Right lobe of liver (tissue), 6 donors: ENCODE results near the gene ZNF521. TPM values are rescaled to one million over a fixed set of nuclear protein-coding genes. Genes with fewer than 3 reads are reported as not detected.

Experiments
- ATAC-seq, 4 donors: fragments of 200-7000 bp; cut with Tn5 transposase; one replicate each; pipeline ENCODE4 v1.9.1; 2020; ENCODE audit warnings: mild to moderate bottlenecking in 4 of 4, moderate library complexity in 4 of 4
- DNase-seq, 3 donors: peaks; one replicate each; pipeline ENCODE4 v3.0.0-alpha.2; 2020
- H3K27ac ChIP-seq, 3 donors: fragments of 200-600 bp; one replicate each; pipeline ENCODE4 v1.8.0; 2022
- H3K27me3 ChIP-seq, 2 donors: fragments of 200-600 bp; one replicate each; pipeline ENCODE4 v1.8.0; 2022
- H3K36me3 ChIP-seq, 4 donors: fragments of 200-600 bp; sonication (generic) in 1 of 4; one replicate each; pipeline versions ENCODE4 v1.5.1 to v1.8.0; 2017 to 2022; ENCODE audit warnings: control low read depth in 1 of 4
- H3K4me1 ChIP-seq, 4 donors: fragments of 200-600 bp; sonication (generic) in 1 of 4; one replicate each; pipeline versions ENCODE4 v1.5.1 to v1.8.0; 2017 to 2022; ENCODE audit warnings: control low read depth in 1 of 4
- H3K4me3 ChIP-seq, 3 donors: fragments of 200-600 bp; one replicate each; pipeline ENCODE4 v1.8.0; 2022
- H3K9me3 ChIP-seq, 4 donors: fragments of 200-600 bp; sonication (generic) in 1 of 4; one replicate each; pipeline versions ENCODE4 v1.5.1 to v1.8.0; 2017 to 2022; ENCODE audit warnings: control low read depth in 1 of 4
- POLR2A ChIP-seq: fragments of 450-650 bp; IDR thresholded peaks from one replicate; pipeline ENCODE4 v1.6.1; 2017; ENCODE audit warnings: antibody characterized with exemption, mild to moderate bottlenecking
- WGBS: methylation state at CpG from one replicate; pipeline ENCODE4 v1.1.6; 2018; ENCODE audit warnings: low coverage, low lambda C conversion rate; ENCODE audit not compliant: insufficient coverage; ENCODE audit errors: missing lambda C conversion rate; 5-methylcytosine and 5-hydroxymethylcytosine counted together
- intact Hi-C, 2 donors: fragments of 100-400 bp; cut with DNase I; formaldehyde crosslinking; loops; one replicate each; pipeline versions ENCODE4 v1.11.2 to v1.14.1; 2022
- total RNA-seq, 6 experiments: library from RNA; depleted of rRNA in 2 of 6; stranded (reverse); fragments of >200 nt in 2 of 6; fragmentation: NEBNext Ultra II Directional in 3 of 6; extraction: Animal tissue kit (Norgen Biotek cat#: 25700) in 3 of 6; gene quantifications; one replicate each; pipeline versions ENCODE4 v1.1.0 to v1.2.4, GENCODE V29; 2016 to 2023
- TF ChIP-seq, protein P1 (sequence below), 4 donors: fragments of 200-600 bp in 3 of 4; fragments of 450-650 bp in 1 of 4; IDR thresholded peaks; one replicate each; pipeline versions ENCODE4 v1.5.1 to v1.8.0; 2016 to 2022; ENCODE audit warnings: antibody characterized with exemption in 4 of 4, mild to moderate bottlenecking in 2 of 4
- donor health status: DM: no; HTN: yes; CAD: no.
- donor health status: DM: no; HTN: no; CAD: no.
- donor health status: DM: no; HTN: no; CAD: no.
- donor health status: DM: no; HTN: yes; CAD: no.
- donor health status: DM: no; HTN: yes; CAD: no.

ZNF521 gene
- total RNA-seq, 6 experiments from 2014 or later = 0.31 to 2.9 (median 1.3) TPM

DNA sequence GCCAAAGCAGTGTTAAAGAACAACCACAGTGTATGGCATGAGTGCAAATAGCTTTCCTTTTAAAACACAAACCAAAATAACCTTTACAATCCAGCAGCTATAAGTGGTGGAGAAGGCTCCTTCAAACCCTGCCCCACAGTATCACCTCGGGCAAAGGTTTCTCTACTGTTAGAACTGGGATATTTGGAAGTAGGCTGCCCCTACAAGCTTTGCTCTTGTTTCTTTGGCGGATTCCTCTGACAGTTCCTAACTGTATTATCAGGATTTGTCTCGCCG lies 214.8 kb downstream of the ZNF521 start:
- TF ChIP-seq POLR2A = no peak
- TF ChIP-seq, protein P1, sequence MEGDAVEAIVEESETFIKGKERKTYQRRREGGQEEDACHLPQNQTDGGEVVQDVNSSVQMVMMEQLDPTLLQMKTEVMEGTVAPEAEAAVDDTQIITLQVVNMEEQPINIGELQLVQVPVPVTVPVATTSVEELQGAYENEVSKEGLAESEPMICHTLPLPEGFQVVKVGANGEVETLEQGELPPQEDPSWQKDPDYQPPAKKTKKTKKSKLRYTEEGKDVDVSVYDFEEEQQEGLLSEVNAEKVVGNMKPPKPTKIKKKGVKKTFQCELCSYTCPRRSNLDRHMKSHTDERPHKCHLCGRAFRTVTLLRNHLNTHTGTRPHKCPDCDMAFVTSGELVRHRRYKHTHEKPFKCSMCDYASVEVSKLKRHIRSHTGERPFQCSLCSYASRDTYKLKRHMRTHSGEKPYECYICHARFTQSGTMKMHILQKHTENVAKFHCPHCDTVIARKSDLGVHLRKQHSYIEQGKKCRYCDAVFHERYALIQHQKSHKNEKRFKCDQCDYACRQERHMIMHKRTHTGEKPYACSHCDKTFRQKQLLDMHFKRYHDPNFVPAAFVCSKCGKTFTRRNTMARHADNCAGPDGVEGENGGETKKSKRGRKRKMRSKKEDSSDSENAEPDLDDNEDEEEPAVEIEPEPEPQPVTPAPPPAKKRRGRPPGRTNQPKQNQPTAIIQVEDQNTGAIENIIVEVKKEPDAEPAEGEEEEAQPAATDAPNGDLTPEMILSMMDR (IDR thresholded peaks at IDR 0.05) = no peak
- H3K27ac ChIP-seq = no peak overlapping the region
- 39% methylated on average over 4 of the region's 4 CpGs for WGBS
- H3K4me1 ChIP-seq = no peaks in the 10 kb centered on the region
- DNase-seq = no peak
- H3K27me3 ChIP-seq = no peaks in the 10 kb centered on the region
- no peaks in the 10 kb centered on the region for H3K9me3 ChIP-seq
- intact Hi-C loops = no loop called here
- no peak for ATAC-seq
- H3K4me3 ChIP-seq = no peak overlapping the region
- no peaks in the 10 kb centered on the region for H3K36me3 ChIP-seq

DNA sequence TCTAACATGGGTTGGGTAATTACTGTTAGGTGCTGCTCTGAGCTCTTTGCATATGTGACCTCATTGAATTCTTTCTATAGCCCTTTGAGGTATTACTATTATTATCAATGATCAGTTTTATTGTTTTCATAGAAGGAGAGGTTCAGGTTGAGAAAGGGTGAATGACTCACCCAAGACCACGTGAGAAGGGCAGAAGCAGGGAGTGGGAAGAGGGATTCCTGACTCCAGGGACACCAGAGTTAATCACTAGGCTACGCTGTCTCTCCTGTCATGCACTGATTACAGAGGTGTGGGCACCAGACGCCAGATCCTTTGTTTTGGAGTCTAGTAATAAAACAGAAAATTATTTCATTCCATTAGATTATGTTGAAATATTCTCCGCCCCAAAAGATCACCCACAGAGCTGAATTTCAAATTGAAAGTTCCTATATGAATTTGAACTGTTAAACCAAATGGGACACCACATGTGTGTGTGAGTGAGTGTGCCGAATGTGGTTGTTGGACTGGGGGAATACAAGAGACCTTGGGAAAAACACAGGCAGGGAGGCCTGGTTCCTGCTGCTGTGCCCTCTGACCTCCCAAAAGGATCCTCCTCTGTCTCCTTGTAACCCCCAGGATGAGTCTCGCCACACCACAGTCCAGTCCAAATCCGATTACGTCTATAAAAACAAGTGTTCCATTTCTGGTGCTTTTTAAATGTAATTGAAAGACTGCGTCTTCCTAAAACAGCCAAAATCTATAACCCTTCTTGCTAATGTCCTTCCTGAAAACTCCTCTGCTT lies 215.4 kb downstream of the ZNF521 start:
- no peak overlapping the region for H3K27ac ChIP-seq
- H3K4me1 ChIP-seq = no peaks in the 10 kb centered on the region
- no peak for ATAC-seq
- no peak for TF ChIP-seq POLR2A
- TF ChIP-seq, protein P1 (IDR thresholded peaks at IDR 0.05) = no peak
- no peak for DNase-seq
- H3K4me3 ChIP-seq = no peak overlapping the region
- 51% methylated on average over 9 of the region's 9 CpGs for WGBS
- H3K27me3 ChIP-seq = no peaks in the 10 kb centered on the region
- no peaks in the 10 kb centered on the region for H3K9me3 ChIP-seq
- intact Hi-C loops = no loop called here
- H3K36me3 ChIP-seq = no peaks in the 10 kb centered on the region

- 42% methylated on average over 2 of the region's 2 CpGs for WGBS
- Histone ChIP-seq H3K4me1 (no peaks in the 10 kb centered on the region), H3K9me3 (no peaks in the 10 kb centered on the region), H3K36me3 (no peaks in the 10 kb centered on the region), H3K27ac (no peak overlapping the region), H3K27me3 (no peaks in the 10 kb centered on the region), H3K4me3 (no peak overlapping the region)
- DNase-seq (no peak), ATAC-seq (peak; percentile 24 to 57 (median 50))
- TF ChIP-seq, protein P1 (IDR thresholded peaks at IDR 0.05) = no peak
- no peak for TF ChIP-seq POLR2A
- intact Hi-C loops = no loop called here
Observed at GRCh38 chr18:25134861-25135260, 217.1 kb downstream of the ZNF521 start.

- no peak for DNase-seq
- Histone ChIP-seq H3K27me3 (no peaks in the 10 kb centered on the region), H3K4me1 (no peaks in the 10 kb centered on the region), H3K9me3 (no peaks in the 10 kb centered on the region), H3K4me3 (no peak overlapping the region), H3K27ac (no peak overlapping the region), H3K36me3 (no peaks in the 10 kb centered on the region)
- ATAC-seq = no peak
- intact Hi-C loops = no loop called here
- TF ChIP-seq, protein P1 (IDR thresholded peaks at IDR 0.05) = no peak
- no peak for TF ChIP-seq POLR2A
- 30% methylated on average over 2 of the region's 2 CpGs for WGBS
Observed at GRCh38 chr18:25133879-25134278, 218.1 kb downstream of the ZNF521 start.
